ENCODE data around the gene HMCN1.
"Not testable (repeated sequence)": the region's sequence is repeated elsewhere in the genome, so short reads cannot be mapped to it uniquely, and the experiment has no call there.

Gene HMCN1

DNA sequence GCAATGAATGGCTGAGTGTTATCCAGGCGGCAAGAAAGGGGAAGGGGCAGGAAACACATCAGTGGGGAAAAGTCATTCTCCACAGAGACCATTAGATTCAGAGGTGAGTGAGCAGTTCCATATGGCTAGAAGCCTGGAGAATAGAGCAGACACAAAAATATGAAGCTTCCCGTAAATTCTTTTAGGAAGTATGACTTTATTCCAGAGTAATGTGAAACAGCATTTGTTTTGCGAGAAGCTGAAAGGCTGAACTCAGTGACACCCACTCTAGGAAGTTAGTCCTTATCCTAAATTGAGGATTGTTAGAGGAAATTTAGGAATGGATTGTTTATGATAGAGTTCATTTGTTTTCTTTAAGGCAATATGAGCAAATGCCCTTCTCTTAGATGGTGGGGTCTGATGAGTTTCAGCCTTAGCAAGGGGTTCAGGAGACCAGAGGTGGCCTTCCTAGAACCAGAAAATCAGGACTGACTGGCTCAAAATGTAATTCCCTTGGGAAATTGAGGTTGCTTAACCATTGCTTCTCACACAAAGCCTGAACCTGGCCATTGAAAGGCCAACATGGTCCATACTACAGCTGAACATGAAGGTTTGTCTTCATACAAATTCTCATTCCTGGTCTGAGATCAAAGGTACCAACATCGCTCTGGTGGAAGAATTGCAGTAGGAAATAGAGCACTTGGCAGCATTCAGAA, 473.3 kb downstream of the HMCN1 start:
- Histone ChIP-seq H3K4me2 (ENCODE audit: low read length) (no peak overlapping the region), H3K9me2 (replicated peaks; ENCODE audit: control insufficient read depth, low read length) (no peaks in the 10 kb centered on the region), H3K9me3 (ENCODE audit: control insufficient read depth, insufficient read depth, low read length) (no peaks in the 10 kb centered on the region), H4K20me1 (ENCODE audit: control insufficient read depth, insufficient read depth, low read depth, low read length) (no peaks in the 10 kb centered on the region), H3K4me3 (ENCODE audit: low read length) (no peak overlapping the region), H3K27me3 (ENCODE audit: control insufficient read depth, low read length) (peaks cover 16% of the 10 kb centered on the region), H3K36me3 (ENCODE audit: control insufficient read depth, low read length) (no peaks in the 10 kb centered on the region), H3K4me1 (ENCODE audit: control insufficient read depth, low read length) (no peaks in the 10 kb centered on the region), H3F3A (ENCODE audit: control insufficient read depth, insufficient read depth) (no peaks in the 10 kb centered on the region), H3K27ac (ENCODE audit: low read depth, low read length) (no peak overlapping the region), H3K79me2 (ENCODE audit: control insufficient read depth, low read length) (no peaks in the 10 kb centered on the region)
- TF ChIP-seq EZH2phosphoT487 (IDR thresholded peaks at IDR 0.05; ENCODE audit: borderline replicate concordance, low read length) = no peak
- TF ChIP-seq CTCF (IDR thresholded peaks at IDR 0.05; ENCODE audit: low read depth, low read length, poor library complexity, severe bottlenecking) = no peak

GRCh38 chr1:186208405-186209129, 474.4 kb downstream of the HMCN1 start:
- Histone ChIP-seq H3K4me3 (ENCODE audit: low read length) (no peak overlapping the region), H3K79me2 (ENCODE audit: control insufficient read depth, low read length) (no peaks in the 10 kb centered on the region), H3F3A (ENCODE audit: control insufficient read depth, insufficient read depth) (no peaks in the 10 kb centered on the region), H3K9me3 (ENCODE audit: control insufficient read depth, insufficient read depth, low read length) (no peaks in the 10 kb centered on the region), H3K9me2 (replicated peaks; ENCODE audit: control insufficient read depth, low read length) (no peaks in the 10 kb centered on the region), H3K27ac (ENCODE audit: low read depth, low read length) (no peak overlapping the region), H3K4me2 (ENCODE audit: low read length) (no peak overlapping the region), H3K4me1 (ENCODE audit: control insufficient read depth, low read length) (no peaks in the 10 kb centered on the region), H3K27me3 (ENCODE audit: control insufficient read depth, low read length) (peaks cover 16% of the 10 kb centered on the region), H3K36me3 (ENCODE audit: control insufficient read depth, low read length) (no peaks in the 10 kb centered on the region), H4K20me1 (ENCODE audit: control insufficient read depth, insufficient read depth, low read depth, low read length) (no peaks in the 10 kb centered on the region)
- TF ChIP-seq EZH2phosphoT487 (IDR thresholded peaks at IDR 0.05; ENCODE audit: borderline replicate concordance, low read length) (no peak), CTCF (IDR thresholded peaks at IDR 0.05; ENCODE audit: low read depth, low read length, poor library complexity, severe bottlenecking) (no peak)

- no peak overlapping the region for H3K4me3 ChIP-seq (ENCODE audit: low read length)
- H3K36me3 ChIP-seq (ENCODE audit: control insufficient read depth, low read length) = no peaks in the 10 kb centered on the region
- no peaks in the 10 kb centered on the region for H3K4me1 ChIP-seq (ENCODE audit: control insufficient read depth, low read length)
- no peaks in the 10 kb centered on the region for H3K9me2 ChIP-seq (replicated peaks; ENCODE audit: control insufficient read depth, low read length)
- H3K79me2 ChIP-seq (ENCODE audit: control insufficient read depth, low read length) = no peaks in the 10 kb centered on the region
- peaks cover 20% of the 10 kb centered on the region for H3K27me3 ChIP-seq (ENCODE audit: control insufficient read depth, low read length)
- no peaks in the 10 kb centered on the region for H3K9me3 ChIP-seq (ENCODE audit: control insufficient read depth, insufficient read depth, low read length)
- H4K20me1 ChIP-seq (ENCODE audit: control insufficient read depth, insufficient read depth, low read depth, low read length) = no peaks in the 10 kb centered on the region
- no peaks in the 10 kb centered on the region for H3F3A ChIP-seq (ENCODE audit: control insufficient read depth, insufficient read depth)
- no peak for TF ChIP-seq CTCF (IDR thresholded peaks at IDR 0.05; ENCODE audit: low read depth, low read length, poor library complexity, severe bottlenecking)
- no peak for TF ChIP-seq EZH2phosphoT487 (IDR thresholded peaks at IDR 0.05; ENCODE audit: borderline replicate concordance, low read length)
- H3K4me2 ChIP-seq (ENCODE audit: low read length) = no peak overlapping the region
- H3K27ac ChIP-seq (ENCODE audit: low read depth, low read length) = no peak overlapping the region
Observed at GRCh38 chr1:186210258-186210657, 476.1 kb downstream of the HMCN1 start.

- H3K4me3 ChIP-seq (ENCODE audit: low read length); H3K27ac ChIP-seq (ENCODE audit: low read depth, low read length); H3K9me2 ChIP-seq (replicated peaks; ENCODE audit: control insufficient read depth, low read length); H3K79me2 ChIP-seq (ENCODE audit: control insufficient read depth, low read length); H3F3A ChIP-seq (ENCODE audit: control insufficient read depth, insufficient read depth); H3K36me3 ChIP-seq (ENCODE audit: control insufficient read depth, low read length); H3K9me3 ChIP-seq (ENCODE audit: control insufficient read depth, insufficient read depth, low read length); H4K20me1 ChIP-seq (ENCODE audit: control insufficient read depth, insufficient read depth, low read depth, low read length); H3K4me2 ChIP-seq (ENCODE audit: low read length); H3K4me1 ChIP-seq (ENCODE audit: control insufficient read depth, low read length): not testable (repeated sequence)
- peaks cover 20% of the 10 kb centered on the region for H3K27me3 ChIP-seq (ENCODE audit: control insufficient read depth, low read length)
Observed at GRCh38 chr1:186211583-186211982, 477.4 kb downstream of the HMCN1 start.

Measured in DOHH2 (cell line).